HepG2 (cell line): Measurements from ENCODE around the gene AP1AR.

Source experiments
- ATF1 ChIP-seq: IDR thresholded peaks from 2 replicates; pipeline ENCODE4 v1.6.1; 2016; ENCODE audit warnings: mild to moderate bottlenecking, control low read depth
- THRA ChIP-seq: sonication (generic); formaldehyde crosslinking; IDR thresholded peaks from 2 replicates; pipeline ENCODE4 v1.4.0; 2020; ENCODE audit warnings: missing genetic modification reagents, borderline replicate concordance

DNA sequence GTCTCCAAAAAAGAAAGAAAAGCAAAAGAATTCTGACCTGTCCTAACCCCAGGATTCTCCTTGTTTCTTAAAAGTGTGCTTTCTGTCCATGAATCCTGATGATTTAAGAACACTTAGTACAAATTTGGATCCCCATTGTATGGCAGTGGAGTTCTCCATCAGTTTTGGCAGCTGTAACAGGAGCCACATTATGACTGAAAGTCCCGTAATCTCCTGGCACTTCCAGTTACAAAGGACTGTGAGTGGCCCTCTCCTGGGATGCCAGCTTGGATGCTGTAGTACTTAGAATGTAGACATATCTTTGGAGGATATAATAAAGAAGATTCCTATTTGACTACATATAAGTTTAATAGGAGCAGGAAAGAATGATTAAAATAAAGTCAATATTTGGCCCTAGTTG, 20.6 kb downstream of the AP1AR start:
- TF ChIP-seq THRA (CRISPR knock-in tag): no peak
- no peak for TF ChIP-seq ATF1
